T-helper 2 cell treated with Interferon-gamma antibody and Interleukin-4, amounts not matched to agents 100 ng/mL and 5 ng/mL, for 36 hours (primary cell): ENCODE measurements around the gene NRARP. TPM values are rescaled to one million over a fixed set of nuclear protein-coding genes. Genes with fewer than 3 reads are reported as not detected.
"Not testable (repeated sequence)": the region's sequence is repeated elsewhere in the genome, so short reads cannot be mapped to it uniquely, and the experiment has no call there.

Experiments
- intact Hi-C: fragments of 100-400 bp; cut with micrococcal nuclease; formaldehyde crosslinking; loops from one replicate; pipeline ENCODE4 v1.15.1; 2023
- total RNA-seq: library from RNA; stranded (reverse); gene quantifications from 2 replicates; pipeline ENCODE4 v1.2.3, GENCODE V29; 2022

The NRARP gene
- total RNA-seq, 1 donor from 2014 or later: 1.5 TPM

GRCh38 chr9:137264067-137264466 is 38.0 kb downstream of the NRARP start:
- intact Hi-C loops: no loop called here

DNA sequence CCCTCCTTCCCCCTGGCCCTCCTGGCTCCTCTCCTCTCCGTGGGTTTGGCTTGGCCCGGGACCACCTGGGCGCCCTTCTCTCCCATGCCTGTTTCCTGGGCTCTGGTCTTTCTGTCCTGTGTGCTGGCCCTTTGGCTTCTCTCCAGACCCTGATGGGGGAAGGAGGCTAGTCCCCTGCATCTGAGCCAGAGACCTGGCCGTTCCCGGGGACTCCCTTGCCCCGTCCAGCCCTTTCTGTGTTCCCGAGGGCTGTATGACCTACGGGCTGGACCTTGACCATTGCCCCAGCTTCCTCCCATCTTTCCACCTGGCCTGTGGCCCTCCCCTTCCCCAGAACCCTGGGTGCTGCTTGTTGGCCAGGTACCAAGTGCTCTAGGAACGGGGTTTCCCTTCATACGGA is 38.6 kb downstream of the NRARP start:
- intact Hi-C loops: no loop called here

DNA sequence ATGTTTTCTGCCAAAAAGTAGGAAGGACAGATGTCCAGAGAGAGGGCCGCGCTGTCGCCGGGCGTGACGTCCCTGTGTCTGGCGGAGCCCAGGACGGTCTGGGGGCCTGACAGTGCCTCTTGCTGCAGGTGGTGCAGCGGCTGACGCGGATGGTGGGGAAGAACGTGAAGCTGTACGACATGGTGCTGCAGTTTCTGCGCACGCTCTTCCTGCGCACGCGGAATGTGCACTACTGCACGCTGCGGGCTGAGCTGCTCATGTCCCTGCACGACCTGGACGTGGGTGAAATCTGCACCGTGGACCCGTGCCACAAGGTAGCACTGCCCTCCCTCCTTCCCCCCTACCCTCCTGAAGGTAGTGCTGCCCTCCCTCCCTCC is 39.2 kb downstream of the NRARP start:
- intact Hi-C loops: no loop called here

- intact Hi-C loops: not testable (repeated sequence)
These were observed 39.7 kb downstream of the NRARP start for GRCh38 chr9:137262173-137262908.

DNA sequence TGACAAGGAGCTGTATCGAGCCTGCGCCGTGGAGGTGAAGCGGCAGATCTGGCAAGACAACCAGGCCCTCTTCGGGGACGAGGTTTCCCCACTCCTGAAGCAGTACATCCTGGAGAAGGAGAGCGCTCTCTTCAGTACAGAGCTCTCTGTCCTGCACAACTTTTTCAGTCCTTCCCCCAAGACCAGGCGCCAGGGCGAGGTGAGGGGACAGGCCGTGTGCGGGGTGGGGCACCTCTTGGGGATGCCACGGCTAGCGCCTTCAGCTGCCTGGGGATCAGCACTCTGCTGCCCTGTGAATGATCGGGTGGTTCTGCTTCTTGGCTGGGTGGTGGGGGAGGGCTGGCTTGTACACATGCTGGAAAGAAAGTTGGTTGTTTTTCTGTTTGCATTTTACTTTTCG is 45.2 kb downstream of the NRARP start:
- intact Hi-C loops: no loop called here

DNA sequence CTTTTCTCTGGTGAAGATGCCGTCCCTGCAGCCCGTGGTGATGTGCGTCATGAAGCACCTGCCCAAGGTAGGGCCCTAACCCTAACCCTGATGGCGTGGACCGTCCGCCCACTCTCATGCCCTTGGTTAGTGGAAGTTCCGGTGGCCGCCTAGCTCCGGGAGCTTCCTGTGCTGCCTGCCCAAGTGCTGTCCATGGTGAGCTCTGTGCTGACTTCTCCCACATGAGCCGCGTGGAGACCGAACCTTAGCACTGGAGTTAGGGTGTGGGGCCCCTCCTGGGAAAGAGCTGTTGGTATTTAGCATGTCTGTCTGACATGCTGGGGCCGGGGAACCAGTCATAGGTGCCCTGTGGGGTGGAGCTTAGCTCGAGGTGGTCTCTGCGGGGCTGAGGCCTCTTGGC is 45.7 kb downstream of the NRARP start:
- intact Hi-C loops: no loop called here

DNA sequence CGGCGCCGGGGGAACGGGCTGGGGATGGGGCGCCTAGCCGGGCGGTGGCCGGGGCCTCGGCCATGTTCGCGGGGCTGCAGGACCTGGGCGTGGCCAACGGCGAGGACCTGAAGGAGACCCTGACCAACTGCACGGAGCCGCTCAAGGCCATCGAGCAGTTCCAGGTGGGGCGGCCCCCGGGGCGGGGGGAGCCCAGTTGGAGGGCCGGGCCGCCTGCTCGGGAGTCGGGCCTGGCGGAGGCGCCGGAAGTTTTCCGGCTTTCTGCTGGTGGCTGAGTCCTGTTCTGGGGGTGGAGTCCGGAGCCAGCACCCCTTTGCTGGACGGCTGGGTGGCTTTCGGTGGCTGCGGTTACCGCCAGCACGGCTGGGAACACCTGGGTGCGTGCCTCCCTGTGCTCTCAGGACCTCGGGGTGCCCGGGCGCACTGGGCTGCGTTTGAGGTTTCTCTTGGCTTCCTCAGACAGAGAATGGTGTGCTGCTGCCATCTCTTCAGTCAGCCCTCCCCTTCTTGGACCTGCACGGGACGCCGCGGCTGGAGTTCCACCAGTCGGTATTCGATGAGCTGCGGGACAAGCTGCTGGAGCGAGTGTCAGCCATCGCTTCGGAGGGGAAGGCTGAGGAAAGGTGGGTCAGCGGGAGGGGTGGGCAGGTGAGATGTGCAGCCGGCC is 46.5 kb downstream of the NRARP start:
- intact Hi-C loops: loop anchor here (1.0 to 2.0 kb wide), 2 partner anchors 14 to 33 kb away; partner anchors contain the start of genes RNF208 and TUBB4B

DNA sequence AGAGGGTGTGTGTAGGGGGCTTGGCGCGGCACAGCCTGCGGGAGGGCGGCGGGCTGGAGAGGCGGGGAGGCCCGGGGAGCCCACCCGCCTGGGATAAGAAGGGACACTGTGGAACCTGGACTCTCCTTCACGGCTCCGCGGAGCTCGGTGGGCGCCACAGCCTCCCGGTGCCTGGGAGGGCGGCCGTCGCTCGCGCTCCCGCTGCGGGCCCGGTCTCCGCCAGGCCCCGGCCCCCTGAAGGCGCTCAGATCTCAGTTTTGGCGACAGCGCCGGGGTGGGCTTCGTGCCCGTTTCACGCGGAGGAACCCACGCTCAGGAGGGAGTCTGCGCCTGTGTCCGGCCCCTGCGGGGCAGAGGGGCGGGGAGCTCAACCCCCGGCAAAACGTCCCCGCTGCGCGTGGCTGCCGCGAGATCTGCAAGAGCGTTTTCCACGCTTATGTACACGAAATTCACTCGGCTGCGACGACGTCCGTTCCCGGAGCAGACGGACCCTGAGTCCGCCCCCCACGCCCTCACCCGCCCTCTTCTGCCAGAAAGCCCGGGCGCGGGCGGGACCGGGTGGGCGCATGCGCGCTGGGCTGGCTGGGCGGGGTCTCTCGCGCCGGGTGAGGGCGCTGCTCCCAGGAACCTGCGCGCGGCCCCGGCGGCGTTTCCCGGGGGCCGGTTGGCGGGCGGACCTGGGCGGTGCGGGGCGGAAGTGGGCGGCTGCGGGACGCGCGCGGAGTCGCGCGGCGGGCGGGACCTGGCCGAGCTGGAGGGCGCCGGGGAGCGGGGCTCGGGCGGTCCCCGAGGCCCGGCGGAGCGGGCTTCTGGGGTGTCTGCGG is 47.2 kb downstream of the NRARP start, which contains the start of gene NELFB:
Gene NELFB, plus strand, starts transcription at position 704 of the 824 bp plus-strand sequence.
- intact Hi-C loops: loop anchor here (1.0 to 2.0 kb wide), 2 partner anchors 14 to 32 kb away; partner anchors contain the start of genes RNF208 and TUBB4B

DNA sequence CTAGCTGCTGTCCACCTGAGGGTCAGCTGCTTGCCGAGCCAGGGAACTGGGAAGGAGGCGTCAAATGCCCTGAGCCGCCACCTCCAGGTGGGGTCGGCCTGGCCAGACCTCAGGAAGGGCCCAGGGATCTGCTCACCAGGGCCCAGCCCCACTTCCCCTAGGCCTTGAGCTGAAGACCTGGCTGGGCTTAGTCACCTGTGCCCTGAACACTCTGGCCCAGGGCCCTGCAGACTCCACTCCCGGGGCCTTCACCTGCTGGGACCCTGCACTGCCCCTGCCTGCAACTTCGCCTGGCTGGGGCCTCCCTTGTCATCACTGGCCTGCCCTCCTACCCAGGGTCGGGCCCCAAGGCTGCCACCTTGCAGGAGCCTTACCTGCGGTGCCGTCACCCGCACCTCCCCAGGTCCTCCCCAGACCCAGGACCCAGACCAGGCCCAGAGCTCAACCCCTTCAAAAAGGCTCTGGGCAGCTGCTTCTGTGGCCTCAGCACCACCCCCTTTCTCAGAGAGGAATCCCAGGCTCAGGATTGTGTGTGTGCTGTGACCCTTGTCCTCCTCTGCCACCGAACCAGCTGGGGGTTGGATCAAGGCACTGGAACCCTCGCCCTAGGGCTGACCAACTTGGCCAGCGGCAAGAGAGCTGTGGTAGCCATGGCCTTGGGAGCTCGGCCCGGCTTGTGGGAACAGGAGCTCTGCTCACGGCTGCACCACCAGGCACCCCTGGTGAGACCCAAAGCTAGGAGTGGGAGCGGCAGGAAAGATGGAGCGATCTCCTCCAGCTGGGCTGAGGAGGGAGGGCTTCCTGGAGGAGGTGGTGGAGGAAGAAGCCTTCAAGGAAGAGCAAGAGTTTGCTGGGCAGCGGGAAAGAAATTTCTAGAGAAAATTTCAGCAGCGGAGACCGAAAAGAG is 48.1 kb downstream of the NRARP start:
- intact Hi-C loops: loop anchor here (2.0 kb wide), 1 partner anchor 31 kb away; the partner anchor contains the start of gene RNF208

DNA sequence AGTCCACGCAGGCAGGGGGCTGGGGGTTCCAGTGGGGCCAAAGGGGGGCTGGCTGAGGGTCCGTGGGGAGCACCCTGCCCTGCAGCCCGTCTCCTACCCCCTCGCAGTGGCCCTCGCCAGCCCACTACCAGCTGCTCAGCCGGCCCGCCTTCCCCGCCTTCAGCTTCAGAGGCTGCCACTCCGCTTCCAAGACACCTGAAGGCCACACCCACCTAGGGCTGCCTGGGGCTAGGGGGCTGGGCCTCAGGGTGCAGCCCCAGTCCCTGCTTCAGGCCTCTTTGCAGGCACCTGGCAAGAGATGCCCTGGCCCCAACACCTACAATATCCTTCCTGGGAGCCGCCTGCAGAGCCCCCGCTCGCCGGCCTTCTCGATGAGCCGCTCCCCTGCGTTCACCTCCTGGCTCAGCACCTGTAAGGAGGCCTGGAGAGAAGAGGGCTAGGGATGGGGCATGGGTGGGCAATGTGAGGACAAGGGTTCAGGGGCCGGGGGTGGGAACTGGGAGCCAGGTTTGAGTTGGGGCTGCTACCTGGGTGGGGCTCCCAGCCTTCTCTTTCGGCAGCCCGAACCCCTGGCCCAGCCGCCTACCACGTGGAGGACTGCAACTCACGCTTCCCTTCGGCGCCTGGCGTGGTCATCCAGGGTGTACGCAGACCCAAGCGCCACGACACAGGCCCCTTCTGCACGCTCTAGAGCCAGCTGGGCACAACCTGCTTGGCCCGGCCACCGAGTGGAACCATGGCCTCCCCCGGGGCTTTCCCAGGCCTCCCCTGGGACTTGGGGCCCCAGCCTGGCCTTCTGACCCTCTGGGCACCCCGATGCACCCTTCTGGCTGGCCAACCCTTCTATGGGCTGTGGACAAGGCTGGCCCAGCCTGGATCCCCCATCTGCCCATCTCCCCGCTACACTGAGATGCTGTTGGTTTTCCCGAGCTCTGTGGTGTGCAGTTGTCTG is 49.2 kb downstream of the NRARP start:
- intact Hi-C loops: no loop called here

GRCh38 chr9:137251490-137252268 is 50.4 kb downstream of the NRARP start:
- intact Hi-C loops: no loop called here

GRCh38 chr9:137251194-137251461 is 50.9 kb downstream of the NRARP start, which contains the start of gene STPG3:
STPG3 (plus strand) TSS chr9:137251286; CDS start chr9:137251287, 1 bp downstream.
- intact Hi-C loops: no loop called here

- intact Hi-C loops: no loop called here
These were observed 51.5 kb downstream of the NRARP start for GRCh38 chr9:137250329-137251193.

Other genes starting within 250 kb of the NRARP start
- gene ENTPD2, start 248.2 kb downstream of the NRARP start, total RNA-seq: not detected in 2 replicates
- 32.9 TPM in 2 replicates for gene SAPCD2, start 231.7 kb downstream of the NRARP start, total RNA-seq
- 14.8 and 15.4 TPM in 2 replicates for gene UAP1L1, start 224.8 kb downstream of the NRARP start, total RNA-seq
- gene MAN1B1, start 215.3 kb downstream of the NRARP start, total RNA-seq: 48.7 and 55.1 TPM in 2 replicates
- gene DPP7, start 187.5 kb downstream of the NRARP start, total RNA-seq: 221 and 229 TPM in 2 replicates
- 0.05 TPM in 1 of 2 replicates, not detected in the other for gene GRIN1, start 163.1 kb downstream of the NRARP start, total RNA-seq
- not detected in 2 replicates for gene LRRC26, start 132.2 kb downstream of the NRARP start, total RNA-seq
- gene TMEM210, start 130.2 kb downstream of the NRARP start, total RNA-seq: not detected in 2 replicates
- 68.8 and 69.6 TPM in 2 replicates for gene ANAPC2, start 113.7 kb downstream of the NRARP start, total RNA-seq
- 86.5 and 88.3 TPM in 2 replicates for gene SSNA1, start 113.6 kb downstream of the NRARP start, total RNA-seq
- 9.6 and 10.9 TPM in 2 replicates for gene TPRN, start 101.5 kb downstream of the NRARP start, total RNA-seq
- 28.2 and 30.8 TPM in 2 replicates for gene TMEM203, start 96.6 kb downstream of the NRARP start, total RNA-seq
- 38.6 and 42.1 TPM in 2 replicates for gene NDOR1, start 96.6 kb downstream of the NRARP start, total RNA-seq
- gene RNF208, start 80.0 kb downstream of the NRARP start, total RNA-seq: 3.3 and 3.8 TPM in 2 replicates
- 0.23 and 0.27 TPM in 2 replicates for gene CYSRT1, start 77.1 kb downstream of the NRARP start, total RNA-seq
- 0.14 TPM in 1 of 2 replicates, not detected in the other for gene RNF224, start 74.8 kb downstream of the NRARP start, total RNA-seq
- not detected in 2 replicates for gene SLC34A3, start 71.4 kb downstream of the NRARP start, total RNA-seq
- 365 and 372 TPM in 2 replicates for gene TUBB4B, start 61.0 kb downstream of the NRARP start, total RNA-seq
- not detected in 2 replicates for gene STPG3, start 51.0 kb downstream of the NRARP start, total RNA-seq
- 65.9 and 67.2 TPM in 2 replicates for gene NELFB, start 46.9 kb downstream of the NRARP start, total RNA-seq
- 17.4 and 17.5 TPM in 2 replicates for gene TOR4A, start 24.5 kb downstream of the NRARP start, total RNA-seq
- gene EXD3, start 120.9 kb upstream of the NRARP start, total RNA-seq: 8.2 and 9.6 TPM in 2 replicates
- gene NOXA1, start 121.1 kb upstream of the NRARP start, total RNA-seq: 0.80 and 0.98 TPM in 2 replicates
- not detected in 2 replicates for gene ENTPD8, start 139.1 kb upstream of the NRARP start, total RNA-seq
- 50.6 and 51.5 TPM in 2 replicates for gene NSMF, start 157.1 kb upstream of the NRARP start, total RNA-seq
- gene PNPLA7, start 248.1 kb upstream of the NRARP start, total RNA-seq: 3.0 and 3.3 TPM in 2 replicates
- gene MRPL41, start 249.6 kb upstream of the NRARP start, total RNA-seq: 39.2 and 42.4 TPM in 2 replicates